Gastrocnemius medialis (tissue), 4 donors: ENCODE data around the gene RTL1.

Experiments used
- POLR2A ChIP-seq, 2 donors: fragments of 450-650 bp; IDR thresholded peaks; one replicate each; pipeline ENCODE4 v1.6.1; 2017; ENCODE audit warnings: antibody characterized with exemption in 2 of 2, mild to moderate bottlenecking in 2 of 2, moderate library complexity in 2 of 2
- TF ChIP-seq, protein P1 (sequence below), 5 experiments: fragments of 450-650 bp in 3 of 5; fragments of 200-600 bp in 2 of 5; sonication (generic) in 2 of 5; IDR thresholded peaks in 4 of 5; conservative IDR thresholded peaks in 1 of 5; 1 replicate in 4 of 5; 2 replicates in 1 of 5; pipeline ENCODE4 v1.5.1; 2016 to 2019; ENCODE audit warnings: antibody characterized with exemption in 5 of 5, mild to moderate bottlenecking in 3 of 5, moderate library complexity in 3 of 5

DNA sequence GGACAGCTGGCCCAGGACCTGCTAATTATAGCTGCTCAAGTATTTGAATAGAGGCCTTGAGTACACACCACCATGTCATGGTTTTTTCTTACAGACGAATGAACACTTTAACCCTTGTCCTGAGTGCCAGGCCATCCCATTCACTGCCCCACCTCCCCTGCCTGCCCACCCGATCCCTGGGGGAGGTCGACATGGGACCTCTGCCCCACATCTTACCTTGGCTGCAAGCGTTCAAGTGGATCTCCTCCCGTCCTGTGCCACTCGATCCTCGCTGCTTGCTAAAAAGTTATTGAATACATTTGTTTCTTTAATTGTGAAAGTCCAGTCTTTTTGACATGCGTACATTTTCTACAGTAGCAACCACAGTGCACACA lies 10.3 kb downstream of the RTL1 start:
- TF ChIP-seq, protein P1, sequence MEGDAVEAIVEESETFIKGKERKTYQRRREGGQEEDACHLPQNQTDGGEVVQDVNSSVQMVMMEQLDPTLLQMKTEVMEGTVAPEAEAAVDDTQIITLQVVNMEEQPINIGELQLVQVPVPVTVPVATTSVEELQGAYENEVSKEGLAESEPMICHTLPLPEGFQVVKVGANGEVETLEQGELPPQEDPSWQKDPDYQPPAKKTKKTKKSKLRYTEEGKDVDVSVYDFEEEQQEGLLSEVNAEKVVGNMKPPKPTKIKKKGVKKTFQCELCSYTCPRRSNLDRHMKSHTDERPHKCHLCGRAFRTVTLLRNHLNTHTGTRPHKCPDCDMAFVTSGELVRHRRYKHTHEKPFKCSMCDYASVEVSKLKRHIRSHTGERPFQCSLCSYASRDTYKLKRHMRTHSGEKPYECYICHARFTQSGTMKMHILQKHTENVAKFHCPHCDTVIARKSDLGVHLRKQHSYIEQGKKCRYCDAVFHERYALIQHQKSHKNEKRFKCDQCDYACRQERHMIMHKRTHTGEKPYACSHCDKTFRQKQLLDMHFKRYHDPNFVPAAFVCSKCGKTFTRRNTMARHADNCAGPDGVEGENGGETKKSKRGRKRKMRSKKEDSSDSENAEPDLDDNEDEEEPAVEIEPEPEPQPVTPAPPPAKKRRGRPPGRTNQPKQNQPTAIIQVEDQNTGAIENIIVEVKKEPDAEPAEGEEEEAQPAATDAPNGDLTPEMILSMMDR (IDR thresholded peaks at IDR 0.05 in 4 of 5, conservative IDR thresholded peaks at IDR 0.05 in 1 of 5) = no peak
- TF ChIP-seq POLR2A (IDR thresholded peaks at IDR 0.05) = no peak
